Naive thymus-derived CD4-positive, alpha-beta T cell (primary cell): Measurements from ENCODE around the gene ST6GALNAC3. TPM values are rescaled to one million over a fixed set of nuclear protein-coding genes. Genes with fewer than 3 reads are reported as not detected.
A peak's percentile ranks its signal among the peaks of the same experiment; 100 is the strongest.

ENCODE experiments used
- ATAC-seq: fragments of 150-1000 bp; cut with Tn5 transposase; 2 replicates; pipeline ENCODE4 v1.10.0; 2021; ENCODE audit warnings: mild to moderate bottlenecking, moderate library complexity
- CTCF ChIA-PET: fragments of 350-600 bp; sonication (Branson Sonifier 250); formaldehyde crosslinking; loops from one replicate; lab custom pipeline; 2021; ENCODE audit warnings: antibody characterized with exemption; lab: Charles Lee
- POLR2A ChIA-PET: fragments of 350-600 bp; sonication (Branson Sonifier 250); formaldehyde crosslinking; loops from one replicate; lab custom pipeline; 2021; ENCODE audit warnings: antibody characterized with exemption, inconsistent platforms; lab: Charles Lee
- DNase-seq, 9 donors: peaks; one replicate each; pipeline versions ENCODE4 v3.0.0 to v3.0.0-alpha.2; 2020 to 2022; ENCODE audit warnings: mixed read lengths in 1 of 9
- H3K27ac ChIP-seq: one replicate; pipeline ENCODE4 v1.7.0; 2013; ENCODE audit warnings: mild to moderate bottlenecking, low read depth, low read length, moderate library complexity
- H3K27me3 ChIP-seq, 2 donors: one replicate each; pipeline ENCODE4 v1.7.0; 2013; ENCODE audit warnings: low read length in 2 of 2, mild to moderate bottlenecking in 2 of 2, moderate library complexity in 2 of 2; ENCODE audit not compliant: control insufficient read depth in 2 of 2, insufficient read depth in 2 of 2
- H3K36me3 ChIP-seq, 3 experiments: 1 replicate in 2 of 3; 2 replicates in 1 of 3; pipeline ENCODE4 v1.7.0; 2013; ENCODE audit warnings: low read length in 3 of 3, mild to moderate bottlenecking in 3 of 3, moderate library complexity in 1 of 3; ENCODE audit not compliant: insufficient read depth in 3 of 3, control insufficient read depth in 2 of 3
- H3K4me1 ChIP-seq, 2 donors: one replicate each; pipeline ENCODE4 v1.7.0; 2013; ENCODE audit warnings: low read length in 2 of 2, mild to moderate bottlenecking in 2 of 2, moderate library complexity in 1 of 2; ENCODE audit not compliant: control insufficient read depth in 2 of 2, insufficient read depth in 2 of 2
- H3K4me3 ChIP-seq: 2 replicates; pipeline ENCODE4 v1.7.0; 2013; ENCODE audit warnings: mild to moderate bottlenecking, low read length
- H3K9me3 ChIP-seq, 3 experiments: 1 replicate in 2 of 3; 2 replicates in 1 of 3; pipeline ENCODE4 v1.7.0; 2013; ENCODE audit warnings: low read length in 3 of 3; ENCODE audit not compliant: control insufficient read depth in 2 of 3
- H3K27ac Mint-ChIP-seq, 9 donors: one replicate each; pipeline ENCODE4 v1.8.0; 2020 to 2022; ENCODE audit warnings: mixed read lengths in 9 of 9, mild to moderate bottlenecking in 8 of 9, moderate library complexity in 5 of 9, inconsistent platforms in 2 of 9
- H3K27me3 Mint-ChIP-seq, 5 donors: one replicate each; pipeline ENCODE4 v1.8.0; 2021 to 2022; ENCODE audit warnings: mixed read lengths in 5 of 5, mild to moderate bottlenecking in 1 of 5
- H3K36me3 Mint-ChIP-seq, 5 donors: one replicate each; pipeline ENCODE4 v1.8.0; 2020 to 2022; ENCODE audit warnings: mixed read lengths in 5 of 5, mild to moderate bottlenecking in 3 of 5, inconsistent platforms in 1 of 5
- H3K4me1 Mint-ChIP-seq, 7 donors: one replicate each; pipeline ENCODE4 v1.8.0; 2020 to 2022; ENCODE audit warnings: mixed read lengths in 7 of 7, mild to moderate bottlenecking in 3 of 7, inconsistent platforms in 1 of 7
- H3K4me3 Mint-ChIP-seq, 10 donors: one replicate each; pipeline ENCODE4 v1.8.0; 2020 to 2022; ENCODE audit warnings: mild to moderate bottlenecking in 10 of 10, mixed read lengths in 10 of 10, moderate library complexity in 6 of 10, inconsistent platforms in 2 of 10
- H3K9me3 Mint-ChIP-seq, 11 donors: one replicate each; pipeline ENCODE4 v1.8.0; 2020 to 2022; ENCODE audit warnings: mixed read lengths in 11 of 11, mild to moderate bottlenecking in 4 of 11, inconsistent platforms in 1 of 11, moderate library complexity in 1 of 11
- intact Hi-C, 2 donors: fragments of 100-400 bp; cut with micrococcal nuclease; formaldehyde crosslinking; loops; one replicate each; pipeline ENCODE4 v1.15.1; 2023
- polyA plus RNA-seq, 2 donors: library from polyadenylated mRNA; unstranded; fragments of 300-500 nt; fragmentation: Illumina TruSeq; gene quantifications; one replicate each; pipeline ENCODE4 v1.2.3, GENCODE V29; 2021
- total RNA-seq, 6 experiments: library from RNA in 5 of 6; stranded (reverse) in 5 of 6; gene quantifications; 1 replicate in 5 of 6; 2 replicates in 1 of 6; pipeline ENCODE4 v1.2.3 and lab custom pipeline; 2021 to 2026

ST6GALNAC3 gene
- total and polyA plus RNA-seq, 7 experiments from 2014 or later = 0.17 to 4.8 (median 2.1) TPM; not detected in 1

- ATAC-seq (peak; percentile 85), DNase-seq (peak in 7 of 9 donors; percentile 36 to 75 (median 70))
- peak overlapping the region; percentile 14 to 86 (median 68) for H3K4me3 Mint-ChIP-seq
- H3K4me1 Mint-ChIP-seq = peaks cover 32 to 86% (median 71%) of the 10 kb centered on the region in 7 donors
- Histone ChIP-seq H3K4me1 (peaks cover 29 to 51% of the 10 kb centered on the region in 2 donors), H3K27me3 (no peaks in the 10 kb centered on the region), H3K27ac (no peak overlapping the region), H3K4me3 (no peak overlapping the region), H3K9me3 (no peaks in the 10 kb centered on the region), H3K36me3 (no peaks in the 10 kb centered on the region)
- H3K9me3 Mint-ChIP-seq = peaks cover 0 to 4% (median 0%) of the 10 kb centered on the region in 11 donors
- peaks cover 0 to 3% (median 0%) of the 10 kb centered on the region in 5 donors for H3K27me3 Mint-ChIP-seq
- ChIA-PET POLR2A (interaction anchor here (1.0 to 2.1 kb wide), 5 partner anchors 10 to 51 kb away, joined by 3 to 6 read pairs (median 4); no protein-coding TSS in a partner anchor), CTCF (interaction anchor here (0.6 to 1.7 kb wide), 4 partner anchors 24 to 1205 kb away, joined by 3 to 4 read pairs (median 3); no protein-coding TSS in a partner anchor)
- peak overlapping the region; percentile 30 to 95 (median 77) for H3K27ac Mint-ChIP-seq
- intact Hi-C loops = loop anchor here (1.0 to 10.0 kb wide), 8 partner anchors 11 to 1417 kb away; partner anchors contain the start of genes ACADM (in 1 of the 2) and ZZZ3 (in 1 of the 2)
- H3K36me3 Mint-ChIP-seq = peaks cover 0 to 18% (median 3%) of the 10 kb centered on the region in 5 donors
These were observed 193.1 kb downstream of the ST6GALNAC3 start for GRCh38 chr1:76267631-76268030.

GRCh38 chr1:76268341-76268740 is 193.8 kb downstream of the ST6GALNAC3 start:
- no peak for DNase-seq
- Mint-ChIP-seq H3K27ac (peak overlapping the region; percentile 30 to 95 (median 78)), H3K4me1 (peaks cover 34 to 91% (median 77%) of the 10 kb centered on the region in 7 donors), H3K4me3 (peak overlapping the region in 9 of 10 donors; percentile 40 to 86 (median 69)), H3K36me3 (peaks cover 0 to 18% (median 3%) of the 10 kb centered on the region in 5 donors), H3K27me3 (peaks cover 0 to 3% (median 0%) of the 10 kb centered on the region in 5 donors), H3K9me3 (peaks cover 0 to 4% (median 0%) of the 10 kb centered on the region in 11 donors)
- POLR2A ChIA-PET = interaction anchor here (1.4 to 2.1 kb wide), 2 partner anchors 17 to 50 kb away, joined by 4 to 6 read pairs; no protein-coding TSS in a partner anchor
- no peak for ATAC-seq
- peaks cover 29 to 51% of the 10 kb centered on the region in 2 donors for H3K4me1 ChIP-seq
- no peaks in the 10 kb centered on the region for H3K9me3 ChIP-seq
- H3K27ac ChIP-seq = no peak overlapping the region
- CTCF ChIA-PET = interaction anchor here (1.2 to 1.7 kb wide), 2 partner anchors 24 to 31 kb away, joined by 3 read pairs; no protein-coding TSS in a partner anchor
- no peaks in the 10 kb centered on the region for H3K36me3 ChIP-seq
- no peak overlapping the region for H3K4me3 ChIP-seq
- no peaks in the 10 kb centered on the region for H3K27me3 ChIP-seq
- intact Hi-C loops = loop anchor here in 1 of 2 donors (5.0 to 10.0 kb wide), 3 partner anchors 64 to 1416 kb away; partner anchors contain the start of genes ACADM and ZZZ3

GRCh38 chr1:76269155-76269554 is 194.6 kb downstream of the ST6GALNAC3 start:
- H3K9me3 ChIP-seq = no peaks in the 10 kb centered on the region
- no peaks in the 10 kb centered on the region for H3K36me3 ChIP-seq
- Mint-ChIP-seq H3K27ac (peak overlapping the region; percentile 27 to 95 (median 58)), H3K36me3 (peaks cover 0 to 15% (median 0%) of the 10 kb centered on the region in 5 donors), H3K27me3 (peaks cover 0 to 3% (median 0%) of the 10 kb centered on the region in 5 donors), H3K4me1 (peaks cover 34 to 93% (median 79%) of the 10 kb centered on the region in 7 donors), H3K4me3 (peak overlapping the region in 7 of 10 donors; percentile 63 to 86 (median 70)), H3K9me3 (peaks cover 0 to 4% (median 0%) of the 10 kb centered on the region in 11 donors)
- ATAC-seq (no peak), DNase-seq (no peak)
- H3K4me1 ChIP-seq = peaks cover 29 to 51% of the 10 kb centered on the region in 2 donors
- H3K4me3 ChIP-seq = no peak overlapping the region
- H3K27me3 ChIP-seq = no peaks in the 10 kb centered on the region
- H3K27ac ChIP-seq = no peak overlapping the region
- intact Hi-C loops = loop anchor here in 1 of 2 donors (5.0 to 10.0 kb wide), 3 partner anchors 63 to 1416 kb away; partner anchors contain the start of genes ACADM and ZZZ3
- POLR2A ChIA-PET = no interaction called here
- CTCF ChIA-PET = no interaction called here

GRCh38 chr1:76274302-76274701 is 199.8 kb downstream of the ST6GALNAC3 start:
- no peaks in the 10 kb centered on the region for H3K27me3 ChIP-seq
- DNase-seq (no peak), ATAC-seq (no peak)
- peak overlapping the region in 1 of 9 donors; percentile 7 for H3K27ac Mint-ChIP-seq
- no peak overlapping the region for H3K4me3 ChIP-seq
- CTCF ChIA-PET = no interaction called here
- peaks cover 7 to 15% of the 10 kb centered on the region in 2 donors for H3K4me1 ChIP-seq
- POLR2A ChIA-PET = no interaction called here
- no peaks in the 10 kb centered on the region for H3K27me3 Mint-ChIP-seq
- peaks cover 0 to 7% (median 0%) of the 10 kb centered on the region in 5 donors for H3K36me3 Mint-ChIP-seq
- no peak overlapping the region for H3K4me3 Mint-ChIP-seq
- H3K36me3 ChIP-seq = no peaks in the 10 kb centered on the region
- H3K9me3 Mint-ChIP-seq = peaks cover 0 to 1% (median 0%) of the 10 kb centered on the region in 11 donors
- H3K4me1 Mint-ChIP-seq = peaks cover 13 to 62% (median 43%) of the 10 kb centered on the region in 7 donors
- H3K27ac ChIP-seq = no peak overlapping the region
- intact Hi-C loops = no loop called here
- H3K9me3 ChIP-seq = no peaks in the 10 kb centered on the region

- Histone ChIP-seq H3K27me3 (no peaks in the 10 kb centered on the region), H3K36me3 (no peaks in the 10 kb centered on the region), H3K9me3 (no peaks in the 10 kb centered on the region), H3K27ac (no peak overlapping the region), H3K4me1 (peaks cover 3 to 10% of the 10 kb centered on the region in 2 donors), H3K4me3 (no peak overlapping the region)
- ATAC-seq = no peak
- Mint-ChIP-seq H3K27ac (peak overlapping the region in 1 of 9 donors; percentile 7), H3K9me3 (peaks cover 0 to 1% (median 0%) of the 10 kb centered on the region in 11 donors), H3K4me1 (peaks cover 12 to 59% (median 39%) of the 10 kb centered on the region in 7 donors), H3K36me3 (peaks cover 0 to 7% (median 0%) of the 10 kb centered on the region in 5 donors), H3K4me3 (no peak overlapping the region), H3K27me3 (no peaks in the 10 kb centered on the region)
- no peak for DNase-seq
- ChIA-PET CTCF (no interaction called here), POLR2A (no interaction called here)
- intact Hi-C loops = no loop called here
These were observed 200.2 kb downstream of the ST6GALNAC3 start for GRCh38 chr1:76274718-76275117.

GRCh38 chr1:76278711-76279100 is 204.2 kb downstream of the ST6GALNAC3 start:
- peak overlapping the region in 1 of 9 donors; percentile 21 for H3K27ac Mint-ChIP-seq
- no peak overlapping the region for H3K4me3 Mint-ChIP-seq
- H3K9me3 ChIP-seq = no peaks in the 10 kb centered on the region
- H3K9me3 Mint-ChIP-seq = peaks cover 0 to 1% (median 0%) of the 10 kb centered on the region in 11 donors
- CTCF ChIA-PET = no interaction called here
- intact Hi-C loops = no loop called here
- H3K27me3 ChIP-seq = no peaks in the 10 kb centered on the region
- H3K4me3 ChIP-seq = no peak overlapping the region
- ATAC-seq (no peak), DNase-seq (no peak)
- no peaks in the 10 kb centered on the region for H3K4me1 ChIP-seq
- H3K27ac ChIP-seq = no peak overlapping the region
- H3K36me3 ChIP-seq = no peaks in the 10 kb centered on the region
- H3K27me3 Mint-ChIP-seq = no peaks in the 10 kb centered on the region
- peaks cover 0 to 4% (median 0%) of the 10 kb centered on the region in 5 donors for H3K36me3 Mint-ChIP-seq
- H3K4me1 Mint-ChIP-seq = peaks cover 0 to 52% (median 7%) of the 10 kb centered on the region in 7 donors
- POLR2A ChIA-PET = no interaction called here
